SK-N-SH (cell line): ENCODE results near the gene HOMER1. TPM values are rescaled to one million over a fixed set of nuclear protein-coding genes. Genes with fewer than 3 reads are reported as not detected.

ENCODE experiments used
- CTCF ChIA-PET: fragments of 300-600, 350-600 bp; formaldehyde crosslinking; extraction: SDS; loops from one replicate; lab custom pipeline; 2021; lab: Yijun Ruan, JAX
- POLR2A ChIA-PET: fragments of 350-600 bp; sonication (Branson Sonifier 250); formaldehyde crosslinking; extraction: SDS; loops from one replicate; lab custom pipeline; 2020; ENCODE audit warnings: antibody characterized with exemption, inconsistent platforms; lab: Yijun Ruan, JAX
- DNase-seq: peaks from one replicate; pipeline ENCODE4 v3.0.0; 2012
- H2AFZ ChIP-seq: fragments of 200-600 bp; sonication (generic); 2 replicates; pipeline ENCODE4 v1.8.1; 2016; ENCODE audit warnings: antibody characterized with exemption, mild to moderate bottlenecking, low read depth
- H3F3A ChIP-seq: fragments of 200-600 bp; sonication (generic); replicated peaks from 2 replicates; pipeline ENCODE3; 2016; ENCODE audit warnings: antibody characterized with exemption, mild to moderate bottlenecking; ENCODE audit not compliant: insufficient read depth
- H3K27ac ChIP-seq, 2 experiments: fragments of 200-500 bp in 1 of 2; fragments of 200-600 bp in 1 of 2; sonication (Bioruptor generic) in 1 of 2; sonication (generic), shearing (Covaris generic) in 1 of 2; 2 replicates each; pipeline versions ENCODE4 v1.5.1 to v1.6.1; 2014 to 2016; ENCODE audit warnings: low read depth in 2 of 2, inconsistent platforms in 1 of 2, low read length in 1 of 2, mild to moderate bottlenecking in 1 of 2, mixed read lengths in 1 of 2
- H3K27me3 ChIP-seq: fragments of 200-600 bp; sonication (generic), shearing (Covaris generic); 2 replicates; pipeline ENCODE4 v1.6.1; 2016; ENCODE audit warnings: mixed run types; ENCODE audit not compliant: insufficient read depth
- H3K36me3 ChIP-seq, 2 experiments: fragments of 200-500 bp in 1 of 2; fragments of 200-600 bp in 1 of 2; sonication (Bioruptor generic) in 1 of 2; sonication (generic) in 1 of 2; replicated peaks in 1 of 2; 2 replicates each; pipeline versions ENCODE3 to v1.5.1; 2014 to 2016; ENCODE audit warnings: low read length in 1 of 2, mild to moderate bottlenecking in 1 of 2; ENCODE audit not compliant: insufficient read depth in 2 of 2, control insufficient read depth in 1 of 2
- H3K4me1 ChIP-seq, 2 experiments: fragments of 200-500 bp in 1 of 2; fragments of 200-600 bp in 1 of 2; sonication (Bioruptor generic) in 1 of 2; sonication (generic), shearing (Covaris generic) in 1 of 2; 2 replicates each; pipeline versions ENCODE4 v1.5.1 to v1.6.1; 2014 to 2016; ENCODE audit warnings: low read depth in 1 of 2, low read length in 1 of 2, mixed run types in 1 of 2; ENCODE audit not compliant: insufficient read depth in 2 of 2, control insufficient read depth in 1 of 2
- H3K4me2 ChIP-seq: fragments of 200-600 bp; sonication (generic), shearing (Covaris generic); 2 replicates; pipeline ENCODE4 v1.6.1; 2017; ENCODE audit warnings: mixed run types
- H3K4me3 ChIP-seq, 2 experiments: fragments of 200-500 bp in 1 of 2; fragments of 200-600 bp in 1 of 2; sonication (Bioruptor generic) in 1 of 2; sonication (generic), shearing (Covaris generic) in 1 of 2; 2 replicates each; pipeline versions ENCODE4 v1.5.1 to v1.8.1; 2014 to 2016; ENCODE audit warnings: low read depth in 2 of 2, inconsistent platforms in 1 of 2, low read length in 1 of 2, mild to moderate bottlenecking in 1 of 2, mixed read lengths in 1 of 2, moderate library complexity in 1 of 2
- H3K79me2 ChIP-seq: fragments of 200-600 bp; sonication (generic); 2 replicates; pipeline ENCODE4 v1.8.1; 2017; ENCODE audit warnings: mild to moderate bottlenecking; ENCODE audit not compliant: insufficient read depth
- H3K9ac ChIP-seq: fragments of 200-600 bp; sonication (generic); 2 replicates; pipeline ENCODE4 v1.6.1; 2017; ENCODE audit warnings: mixed run types
- H3K9me2 ChIP-seq: fragments of 200-600 bp; sonication (generic); 2 replicates; pipeline ENCODE4 v1.6.1; 2017; ENCODE audit warnings: mixed run types
- H3K9me3 ChIP-seq: fragments of 200-600 bp; sonication (generic); 2 replicates; pipeline ENCODE4 v1.6.1; 2017; ENCODE audit warnings: mixed run types, mild to moderate bottlenecking, moderate library complexity
- H4K20me1 ChIP-seq: fragments of 200-600 bp; sonication (generic); 2 replicates; pipeline ENCODE4 v1.6.1; 2017; ENCODE audit warnings: mild to moderate bottlenecking, mixed run types; ENCODE audit not compliant: insufficient read depth
- CTCF ChIP-seq: fragments of 200-600 bp; sonication (generic); IDR thresholded peaks from 2 replicates; pipeline ENCODE4 v1.6.1; 2017; ENCODE audit warnings: antibody characterized with exemption, mild to moderate bottlenecking, moderate library complexity
- EZH2phosphoT487 ChIP-seq: fragments of 200-600 bp; sonication (generic); IDR thresholded peaks from 2 replicates; pipeline ENCODE4 v1.6.1; 2017; ENCODE audit warnings: low read depth, mixed run types, mild to moderate bottlenecking, antibody characterized with exemption, moderate library complexity, borderline replicate concordance
- FOXJ3 ChIP-seq: sonication (generic); formaldehyde crosslinking; IDR thresholded peaks from 2 replicates; pipeline ENCODE4 v1.5.1; 2020; ENCODE audit warnings: mild to moderate bottlenecking, missing genetic modification reagents
- FOXM1 ChIP-seq: IDR thresholded peaks from 2 replicates; pipeline ENCODE4 v1.4.0; 2012; ENCODE audit warnings: low read depth, mild to moderate bottlenecking
- GABPA ChIP-seq: IDR thresholded peaks from 2 replicates; pipeline ENCODE4 v1.4.0; 2012; ENCODE audit warnings: low read depth, mild to moderate bottlenecking
- GATA2 ChIP-seq: sonication (generic); formaldehyde crosslinking; IDR thresholded peaks from 2 replicates; pipeline ENCODE4 v1.5.0; 2020; ENCODE audit warnings: mild to moderate bottlenecking, missing genetic modification reagents
- IRF3 ChIP-seq: fragments of 150-350 bp; IDR thresholded peaks from 2 replicates; pipeline ENCODE4 v1.6.1; 2016; ENCODE audit warnings: mild to moderate bottlenecking, low read depth, low read length
- MAX ChIP-seq: IDR thresholded peaks from 2 replicates; pipeline ENCODE4 v1.4.0; 2012; ENCODE audit warnings: low read depth
- NRF1 ChIP-seq: IDR thresholded peaks from 2 replicates; pipeline ENCODE4 v1.6.1; 2012; ENCODE audit warnings: low read depth, mild to moderate bottlenecking, low read length
- PBX3 ChIP-seq: IDR thresholded peaks from 2 replicates; pipeline ENCODE4; 2012
- POLR2AphosphoS5 ChIP-seq: IDR thresholded peaks from 2 replicates; pipeline ENCODE4 v1.6.1; 2012; ENCODE audit warnings: low read depth, low read length
- RAD21 ChIP-seq: IDR thresholded peaks from 2 replicates; pipeline ENCODE4 v1.6.1; 2012; ENCODE audit warnings: mild to moderate bottlenecking, low read length
- RFX5 ChIP-seq: IDR thresholded peaks from 2 replicates; pipeline ENCODE4 v1.6.1; 2012; ENCODE audit warnings: mild to moderate bottlenecking, improper control_type of control experiment, low read length
- RXRA ChIP-seq: IDR thresholded peaks from 2 replicates; pipeline ENCODE4 v1.4.0; 2012; ENCODE audit warnings: low read depth, mild to moderate bottlenecking, borderline replicate concordance
- SMC3 ChIP-seq: IDR thresholded peaks from 2 replicates; pipeline ENCODE4 v1.6.1; 2012; ENCODE audit warnings: low read depth, low read length, improper control_type of control experiment
- TEAD4 ChIP-seq: IDR thresholded peaks from 2 replicates; pipeline ENCODE4 v1.4.0; 2012; ENCODE audit warnings: mild to moderate bottlenecking, borderline replicate concordance; ENCODE audit not compliant: insufficient read depth
- USF1 ChIP-seq: IDR thresholded peaks from 2 replicates; pipeline ENCODE4 v1.4.0; 2012; ENCODE audit warnings: low read depth, borderline replicate concordance
- USF2 ChIP-seq: fragments of 150-350 bp; IDR thresholded peaks from 2 replicates; pipeline ENCODE4 v1.6.1; 2017; ENCODE audit warnings: antibody characterized with exemption, low read length, low read depth, borderline replicate concordance
- YY1 ChIP-seq: IDR thresholded peaks from 2 replicates; pipeline ENCODE4 v1.4.0; 2012; ENCODE audit warnings: low read depth, mild to moderate bottlenecking
- WGBS: methylation state at CpG from one replicate; pipeline ENCODE4 v1.1.6; 2017; ENCODE audit warnings: low lambda C conversion rate; 5-methylcytosine and 5-hydroxymethylcytosine counted together
- polyA plus RNA-seq, 3 experiments: library from polyadenylated mRNA; depleted of rRNA; stranded (reverse); fragments of >200 nt; gene quantifications; 2 replicates each; pipeline ENCODE4 v1.2.3, GENCODE V29; 2012

Gene HOMER1
- polyA plus RNA-seq, 1 of the 3 experiments (the other 2 are of a cell fraction): 2.2 TPM

GRCh38 chr5:79518718-79519117 is 4.8 kb upstream of the HOMER1 start:
- H4K20me1 ChIP-seq: no peaks in the 10 kb centered on the region
- H3K27ac ChIP-seq: no peak overlapping the region
- TF ChIP-seq IRF3 (no peak), TEAD4 (no peak), RFX5 (no peak), FOXJ3 (CRISPR knock-in tag) (no peak), EZH2phosphoT487 (no peak), PBX3 (no peak), CTCF (no peak), POLR2AphosphoS5 (no peak), RAD21 (no peak), YY1 (no peak), USF2 (no peak), NRF1 (no peak), RXRA (no peak), GABPA (no peak), FOXM1 (no peak), GATA2 (CRISPR knock-in tag) (no peak), SMC3 (no peak), MAX (no peak), USF1 (no peak)
- H3K9ac ChIP-seq: no peak overlapping the region
- 73% methylated on average over 1 of the region's 1 CpG for WGBS
- no peaks in the 10 kb centered on the region for H3K79me2 ChIP-seq
- peaks cover 0 to 4% of the 10 kb centered on the region in 2 experiments; a peak in 2 of 4 replicates for H3K4me1 ChIP-seq
- H3K4me3 ChIP-seq: no peak overlapping the region
- ChIA-PET POLR2A (no interaction called here), CTCF (no interaction called here)
- DNase-seq: no peak
- no peaks in the 10 kb centered on the region for H3K9me3 ChIP-seq
- peaks cover 6% of the 10 kb centered on the region for H3F3A ChIP-seq
- H3K36me3 ChIP-seq: no peaks in the 10 kb centered on the region
- H2AFZ ChIP-seq: no peak overlapping the region
- H3K4me2 ChIP-seq: no peak overlapping the region
- no peaks in the 10 kb centered on the region for H3K9me2 ChIP-seq
- H3K27me3 ChIP-seq: no peaks in the 10 kb centered on the region
